Measurements from ENCODE around the gene PEX12. TPM values are rescaled to one million over a fixed set of nuclear protein-coding genes. Genes with fewer than 3 reads are reported as not detected.

PEX12 gene
- total and polyA plus RNA-seq, 9 of the 15 experiments (the other 6 are each of a cell fraction or from before 2014, with no cell fraction given): 4.0 to 12.4 (median 6.4) TPM

- TF ChIP-seq CGGBP1 (CRISPR knock-in tag; IDR thresholded peaks at IDR 0.05) (0 out of 2 replicates have a peak, but pooled peaks have one; percentile 27), SMC3 (conservative IDR thresholded peaks at IDR 0.05; ENCODE audit: insufficient read depth, low read depth, low read length) (0 out of 2 replicates have a peak, but pooled peaks have one; percentile 8), HBP1 (CRISPR knock-in tag; IDR thresholded peaks at IDR 0.05) (peak; percentile 74), HMGN3 (IDR thresholded peaks at IDR 0.05; ENCODE audit: borderline replicate concordance, extremely low read depth, insufficient read length, low read depth, low read length) (peak; percentile 81), SMARCB1 (IDR thresholded peaks at IDR 0.05; ENCODE audit: insufficient read length, low read depth) (no peak), FOXP1 (CRISPR knock-in tag; IDR thresholded peaks at IDR 0.05) (peak; percentile 60; the same call in 1 of the 2 replicates), RBM39 (optimal IDR thresholded peaks at IDR 0.05; ENCODE audit: low read depth, low read length) (no peak), MTA1 (IDR thresholded peaks at IDR 0.05; ENCODE audit: borderline replicate concordance) (peak; percentile 100), NRF1 (conservative IDR thresholded peaks at IDR 0.05 in 1 of 2, IDR thresholded peaks at IDR 0.05 in 1 of 2) (peak; percentile 77 to 81), ESRRB (CRISPR knock-in tag; IDR thresholded peaks at IDR 0.05; ENCODE audit: borderline replicate concordance) (no peak), ZNF780A (CRISPR knock-in tag; IDR thresholded peaks at IDR 0.05) (no peak), HNRNPLL (IDR thresholded peaks at IDR 0.05; ENCODE audit: low read depth, low read length, poor library complexity, severe bottlenecking) (peak; percentile 73), PHF8 (IDR thresholded peaks at IDR 0.05; ENCODE audit: borderline replicate concordance, low read length) (peak; percentile 67; the same call in 1 of the 2 replicates), CEBPB (tag; IDR thresholded peaks at IDR 0.05) (peak; percentile 87), PHB (CRISPR knock-in tag; IDR thresholded peaks at IDR 0.05) (no peak), CHD1 (IDR thresholded peaks at IDR 0.05; ENCODE audit: low read length) (peak; percentile 93), ZNF133 (CRISPR knock-in tag; IDR thresholded peaks at IDR 0.05) (no peak), NR2C2 (CRISPR knock-in tag; IDR thresholded peaks at IDR 0.05) (0 out of 2 replicates have a peak, but pooled peaks have one; percentile 5), NR2C2 (tag; IDR thresholded peaks at IDR 0.05) (peak; percentile 94), EWSR1 (IDR thresholded peaks at IDR 0.05; ENCODE audit: borderline replicate concordance, low read depth, partially characterized antibody) (no peak), ATF7 (IDR thresholded peaks at IDR 0.05) (peak; percentile 99)
- TF ChIP-seq, protein P1, sequence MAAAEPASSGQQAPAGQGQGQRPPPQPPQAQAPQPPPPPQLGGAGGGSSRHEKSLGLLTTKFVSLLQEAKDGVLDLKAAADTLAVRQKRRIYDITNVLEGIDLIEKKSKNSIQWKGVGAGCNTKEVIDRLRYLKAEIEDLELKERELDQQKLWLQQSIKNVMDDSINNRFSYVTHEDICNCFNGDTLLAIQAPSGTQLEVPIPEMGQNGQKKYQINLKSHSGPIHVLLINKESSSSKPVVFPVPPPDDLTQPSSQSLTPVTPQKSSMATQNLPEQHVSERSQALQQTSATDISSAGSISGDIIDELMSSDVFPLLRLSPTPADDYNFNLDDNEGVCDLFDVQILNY (CRISPR knock-in tag; IDR thresholded peaks at IDR 0.05): 0 out of 2 replicates have a peak, but pooled peaks have one; percentile 15
- TF ChIP-seq, protein P2, sequence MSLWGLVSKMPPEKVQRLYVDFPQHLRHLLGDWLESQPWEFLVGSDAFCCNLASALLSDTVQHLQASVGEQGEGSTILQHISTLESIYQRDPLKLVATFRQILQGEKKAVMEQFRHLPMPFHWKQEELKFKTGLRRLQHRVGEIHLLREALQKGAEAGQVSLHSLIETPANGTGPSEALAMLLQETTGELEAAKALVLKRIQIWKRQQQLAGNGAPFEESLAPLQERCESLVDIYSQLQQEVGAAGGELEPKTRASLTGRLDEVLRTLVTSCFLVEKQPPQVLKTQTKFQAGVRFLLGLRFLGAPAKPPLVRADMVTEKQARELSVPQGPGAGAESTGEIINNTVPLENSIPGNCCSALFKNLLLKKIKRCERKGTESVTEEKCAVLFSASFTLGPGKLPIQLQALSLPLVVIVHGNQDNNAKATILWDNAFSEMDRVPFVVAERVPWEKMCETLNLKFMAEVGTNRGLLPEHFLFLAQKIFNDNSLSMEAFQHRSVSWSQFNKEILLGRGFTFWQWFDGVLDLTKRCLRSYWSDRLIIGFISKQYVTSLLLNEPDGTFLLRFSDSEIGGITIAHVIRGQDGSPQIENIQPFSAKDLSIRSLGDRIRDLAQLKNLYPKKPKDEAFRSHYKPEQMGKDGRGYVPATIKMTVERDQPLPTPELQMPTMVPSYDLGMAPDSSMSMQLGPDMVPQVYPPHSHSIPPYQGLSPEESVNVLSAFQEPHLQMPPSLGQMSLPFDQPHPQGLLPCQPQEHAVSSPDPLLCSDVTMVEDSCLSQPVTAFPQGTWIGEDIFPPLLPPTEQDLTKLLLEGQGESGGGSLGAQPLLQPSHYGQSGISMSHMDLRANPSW (CRISPR knock-in tag; IDR thresholded peaks at IDR 0.05): no peak; the same call in 1 of the 2 replicates
Observed at GRCh38 chr17:35587074-35587961, 8.9 kb upstream of the PEX12 start, which contains the start of gene AP2B1 (continued).

Data from K562 (cell line).